Activated CD8-positive, alpha-beta memory T cell treated with anti-CD3 and anti-CD28 coated beads, Interleukin-2, amount 50 U/mL, for 24 hours (primary cell): ENCODE results near the gene MYBPHL.

Experiments used
- DNase-seq: peaks from one replicate; pipeline ENCODE4 v3.0.0-alpha.2; 2020; ENCODE audit errors: extremely low read depth

Gene MYBPHL

DNA sequence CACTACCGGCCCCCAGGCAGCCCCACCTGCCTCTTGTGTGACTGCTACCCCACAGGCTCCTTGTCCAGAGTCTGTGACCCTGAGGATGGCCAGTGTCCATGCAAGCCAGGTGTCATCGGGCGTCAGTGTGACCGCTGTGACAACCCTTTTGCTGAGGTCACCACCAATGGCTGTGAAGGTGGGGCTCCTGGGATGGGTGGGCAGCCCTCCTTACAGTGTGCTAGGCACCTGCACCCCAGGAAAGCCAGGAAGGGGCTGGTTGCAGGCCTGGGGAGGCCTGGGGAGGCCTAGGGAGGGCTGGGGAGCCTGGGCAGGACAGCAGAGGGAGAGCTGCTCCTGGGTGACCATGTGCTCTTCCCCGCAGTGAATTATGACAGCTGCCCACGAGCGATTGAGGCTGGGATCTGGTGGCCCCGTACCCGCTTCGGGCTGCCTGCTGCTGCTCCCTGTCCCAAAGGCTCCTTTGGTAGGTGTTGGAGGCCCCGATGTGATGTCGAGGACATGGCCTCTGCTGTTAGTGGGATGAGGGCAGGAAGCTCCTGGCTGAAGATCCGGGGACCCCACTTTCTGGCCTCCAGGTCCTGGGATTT lies 41.0 kb downstream of the MYBPHL start:
- DNase-seq: no peak

DNA sequence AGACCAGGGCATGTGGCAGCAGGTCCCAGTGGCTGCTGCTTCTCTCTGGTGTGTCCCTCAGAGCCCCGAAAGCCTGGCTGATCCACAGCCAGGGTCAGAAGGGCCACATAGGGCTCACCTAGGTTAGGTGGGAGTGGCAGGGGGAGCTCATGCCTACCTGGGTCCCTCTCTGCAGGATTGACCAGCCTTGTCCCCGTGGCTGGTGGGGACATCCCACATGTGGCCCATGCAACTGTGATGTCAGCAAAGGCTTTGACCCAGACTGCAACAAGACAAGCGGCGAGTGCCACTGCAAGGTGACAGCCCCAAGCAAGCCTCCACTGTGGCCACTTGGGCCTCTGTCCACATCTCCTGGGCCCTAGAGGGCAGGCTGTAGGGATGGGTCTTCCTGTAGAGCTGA lies 41.8 kb downstream of the MYBPHL start:
- DNase-seq: no peak

GRCh38 chr1:109264379-109264755 lies 42.4 kb downstream of the MYBPHL start:
- DNase-seq: no peak

DNA sequence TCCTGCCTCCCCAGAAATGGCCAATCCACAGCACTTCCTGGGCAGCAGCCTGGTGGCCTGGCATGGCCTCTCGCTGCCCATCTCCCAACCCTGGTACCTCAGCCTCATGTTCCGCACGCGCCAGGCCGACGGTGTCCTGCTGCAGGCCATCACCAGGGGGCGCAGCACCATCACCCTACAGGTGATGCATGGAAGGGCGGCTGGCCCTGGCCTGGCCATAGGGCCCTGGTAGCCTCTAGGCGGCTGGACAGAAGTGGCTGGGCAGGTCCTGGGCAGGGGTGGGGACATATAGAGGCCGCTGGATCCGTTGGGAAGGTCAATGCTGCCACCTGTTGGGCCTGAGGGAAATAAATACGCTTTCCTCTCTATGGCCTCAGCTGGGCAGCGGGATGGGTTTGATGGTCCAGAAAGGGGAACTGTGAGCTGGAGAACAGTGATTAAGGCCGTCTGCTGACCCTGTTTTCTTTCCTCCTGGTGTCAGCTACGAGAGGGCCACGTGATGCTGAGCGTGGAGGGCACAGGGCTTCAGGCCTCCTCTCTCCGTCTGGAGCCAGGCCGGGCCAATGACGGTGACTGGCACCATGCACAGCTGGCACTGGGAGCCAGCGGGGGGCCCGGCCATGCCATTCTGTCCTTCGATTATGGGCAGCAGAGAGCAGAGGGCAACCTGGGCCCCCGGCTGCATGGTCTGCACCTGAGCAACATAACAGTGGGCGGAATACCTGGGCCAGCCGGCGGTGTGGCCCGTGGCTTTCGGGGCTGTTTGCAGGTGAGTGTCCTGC lies 43.0 kb downstream of the MYBPHL start:
- peak; percentile 39 for DNase-seq

- DNase-seq: no peak
Measured at GRCh38 chr1:109263234-109263596, 43.6 kb downstream of the MYBPHL start.

DNA sequence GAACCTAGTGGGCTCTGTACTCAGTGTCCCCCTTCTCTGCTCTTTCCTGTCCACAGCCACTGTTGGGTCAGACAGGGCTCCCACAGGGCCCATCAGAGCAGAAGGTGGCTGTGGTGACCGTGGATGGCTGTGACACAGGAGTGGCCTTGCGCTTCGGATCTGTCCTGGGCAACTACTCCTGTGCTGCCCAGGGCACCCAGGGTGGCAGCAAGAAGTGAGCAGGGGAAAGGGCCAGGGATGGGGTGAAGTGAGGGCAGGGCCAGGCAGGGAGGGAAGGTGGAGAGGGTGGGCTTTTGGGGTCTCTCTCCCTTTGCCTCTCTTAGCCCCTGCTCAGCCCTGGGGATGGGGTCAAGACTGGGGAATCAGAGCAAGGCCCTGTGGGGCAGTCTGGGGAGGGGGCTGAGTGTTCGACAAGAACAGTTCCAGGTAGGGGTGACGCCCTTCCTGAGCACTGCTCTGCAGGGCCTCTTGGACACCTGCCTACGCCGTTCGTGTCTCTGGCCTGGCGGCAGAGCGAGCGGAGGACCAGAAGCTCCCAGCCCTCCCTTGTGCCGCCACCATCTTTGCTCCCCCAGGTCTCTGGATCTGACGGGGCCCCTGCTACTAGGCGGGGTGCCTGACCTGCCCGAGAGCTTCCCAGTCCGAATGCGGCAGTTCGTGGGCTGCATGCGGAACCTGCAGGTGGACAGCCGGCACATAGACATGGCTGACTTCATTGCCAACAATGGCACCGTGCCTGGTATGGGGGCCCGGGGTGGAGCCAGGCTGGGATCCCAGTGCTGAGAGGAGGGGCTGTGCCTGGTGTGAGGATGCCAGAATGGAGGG lies 44.4 kb downstream of the MYBPHL start:
- DNase-seq: no peak

GRCh38 chr1:109261578-109261977 lies 45.2 kb downstream of the MYBPHL start:
- DNase-seq: no peak

GRCh38 chr1:109261006-109261405 lies 45.8 kb downstream of the MYBPHL start:
- no peak for DNase-seq

- DNase-seq: no peak
Measured at GRCh38 chr1:109259674-109260557, 46.9 kb downstream of the MYBPHL start.

GRCh38 chr1:109258481-109259466 lies 48.0 kb downstream of the MYBPHL start:
- no peak for DNase-seq

- no peak for DNase-seq
Measured at GRCh38 chr1:109257682-109258421, 49.0 kb downstream of the MYBPHL start.

GRCh38 chr1:109256971-109257681 lies 49.7 kb downstream of the MYBPHL start:
- DNase-seq: no peak

- no peak for DNase-seq
Measured at GRCh38 chr1:109256085-109256484, 50.7 kb downstream of the MYBPHL start.

- no peak for DNase-seq
Measured at GRCh38 chr1:109255678-109256077, 51.1 kb downstream of the MYBPHL start.

DNA sequence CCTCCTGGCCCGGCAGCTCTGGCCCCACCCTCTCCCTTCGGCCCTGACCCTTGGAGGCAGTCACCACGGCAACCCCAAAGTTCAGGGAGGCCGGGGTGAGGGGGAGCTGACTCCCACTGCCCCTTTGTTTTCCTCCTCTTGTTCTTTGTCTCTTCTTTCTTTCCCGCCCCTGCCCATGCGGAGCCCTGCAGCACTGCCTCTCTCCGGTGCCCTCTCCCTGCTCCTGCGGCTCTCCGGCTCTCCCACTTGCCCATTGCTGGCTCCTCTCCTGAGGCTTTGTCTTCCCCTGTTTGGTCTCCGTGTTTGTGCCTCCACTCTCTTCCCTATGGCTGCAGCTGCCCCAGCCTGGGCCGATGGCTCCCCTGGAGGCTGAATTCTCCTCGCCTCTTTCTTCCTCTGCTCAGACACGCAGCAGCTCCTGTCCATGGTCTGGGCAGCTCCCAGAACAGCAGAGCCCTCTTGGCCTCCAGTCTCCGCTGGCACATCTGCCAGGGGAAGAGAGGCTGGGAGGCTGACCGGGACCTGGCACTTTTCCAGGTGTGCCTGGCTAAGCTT lies 51.6 kb downstream of the MYBPHL start:
- no peak for DNase-seq

DNA sequence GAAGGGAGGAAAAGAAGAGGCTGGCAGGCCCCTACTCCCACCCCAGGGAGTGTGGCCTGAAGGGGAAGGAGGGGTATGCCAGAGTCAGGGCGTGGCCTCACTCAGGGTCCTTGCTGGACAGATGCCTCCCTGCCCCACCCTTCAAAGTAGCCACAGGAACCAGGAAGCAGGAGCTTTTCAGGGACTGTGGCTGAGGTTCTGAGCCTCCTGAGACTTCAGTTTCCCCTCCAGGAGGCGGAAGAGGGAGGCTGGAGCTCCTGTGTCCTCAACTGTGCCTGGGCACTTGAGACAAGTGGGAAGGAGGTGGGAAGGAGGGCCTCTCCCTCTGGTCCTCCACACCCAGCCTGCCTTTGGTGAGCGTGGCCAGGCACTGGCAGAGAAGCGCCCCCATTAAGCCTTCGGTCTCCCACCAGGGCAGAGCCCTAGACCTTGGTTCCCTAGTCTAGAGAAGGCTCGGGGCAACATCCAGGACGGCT lies 52.2 kb downstream of the MYBPHL start:
- DNase-seq: no peak

DNA sequence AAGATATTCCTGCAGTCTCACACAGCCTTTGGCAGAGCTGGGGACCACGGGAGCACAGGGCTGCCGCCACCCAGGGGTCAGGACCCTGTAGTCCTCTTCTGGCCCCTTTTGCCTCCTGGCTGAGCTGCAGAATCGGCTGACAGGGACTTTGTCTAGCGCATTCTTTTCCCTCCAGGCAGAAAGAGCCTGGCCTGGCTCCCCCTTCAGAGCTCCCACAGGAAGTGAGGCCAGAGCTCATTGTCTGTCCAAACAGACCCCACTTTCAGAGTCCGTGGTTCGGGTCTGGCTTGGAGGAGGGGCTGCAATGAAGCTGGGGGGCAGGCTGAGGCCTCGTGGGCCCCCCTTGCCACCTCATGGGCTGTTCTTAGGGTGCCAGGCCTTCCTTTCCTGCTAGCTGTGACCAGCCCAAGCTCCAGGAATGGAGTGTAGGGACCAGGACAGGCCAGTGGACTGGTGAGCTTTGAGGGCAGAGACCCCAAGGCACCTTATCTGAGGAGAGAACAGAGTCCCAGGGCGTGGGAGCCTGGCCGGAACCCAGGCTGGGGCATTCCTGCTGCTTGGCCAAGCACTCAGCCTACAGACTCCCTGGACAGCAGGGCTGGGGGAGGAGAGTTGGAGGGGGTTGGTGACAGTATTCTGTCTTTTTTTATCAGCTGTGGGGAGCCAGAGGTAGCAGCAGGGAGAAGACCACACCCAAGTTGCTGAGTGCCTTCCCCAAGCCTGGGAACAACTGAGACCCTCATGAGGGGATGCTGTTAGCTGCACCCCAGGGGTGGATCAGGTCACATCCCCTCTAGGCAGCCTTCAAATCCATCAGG lies 52.8 kb downstream of the MYBPHL start:
- no peak for DNase-seq
